ENCODE data around the gene SLC2A11.
"Not testable (repeated sequence)": the region's sequence is repeated elsewhere in the genome, so short reads cannot be mapped to it uniquely, and the experiment has no call there.

The SLC2A11 gene

DNA sequence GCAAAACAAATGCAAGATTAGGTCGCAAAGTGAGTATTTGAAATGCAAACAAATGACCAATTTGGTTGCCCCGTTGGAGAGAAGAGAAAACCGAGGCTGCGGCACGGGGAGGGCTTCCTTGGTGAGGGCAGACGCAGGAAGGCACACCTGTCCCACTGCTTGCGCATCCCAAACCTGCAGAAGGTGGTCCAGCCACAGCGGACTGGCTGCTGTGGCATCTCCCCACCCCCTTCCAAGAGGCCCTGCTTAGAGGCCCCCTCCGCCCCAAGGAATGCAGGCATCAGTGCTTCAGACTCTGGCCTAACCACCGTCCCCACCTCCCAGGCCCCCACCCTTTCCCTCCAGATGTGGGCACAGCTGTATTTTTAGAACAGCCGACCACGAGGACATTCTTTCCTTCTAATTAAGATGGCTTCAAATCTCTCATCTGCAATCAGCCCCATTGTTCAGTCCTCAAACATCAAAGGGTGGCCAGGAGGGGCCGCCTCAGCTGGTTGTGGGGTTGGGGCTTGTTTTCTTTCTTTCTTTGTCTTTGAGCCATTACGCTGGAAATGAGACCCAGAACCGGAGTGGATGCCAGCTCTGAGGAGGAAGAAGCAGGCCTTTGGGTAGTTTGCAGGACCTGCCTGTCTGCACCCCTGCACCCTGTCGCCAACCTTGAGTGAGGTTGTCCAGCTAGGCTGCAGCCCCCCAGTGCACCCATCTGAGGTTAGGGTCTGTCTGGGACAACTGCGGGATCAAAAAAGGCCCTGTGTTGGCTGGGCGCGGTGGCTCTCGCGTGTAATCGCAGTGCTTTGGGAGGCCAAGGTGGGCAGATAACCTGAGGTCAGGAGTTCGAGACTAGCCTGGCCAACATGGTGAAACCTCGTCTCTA lies 9.4 kb upstream of the SLC2A11 start:
- Histone ChIP-seq H3K4me3 (no peak overlapping the region), H3K27ac (no peak overlapping the region)
- TF ChIP-seq, protein P1, sequence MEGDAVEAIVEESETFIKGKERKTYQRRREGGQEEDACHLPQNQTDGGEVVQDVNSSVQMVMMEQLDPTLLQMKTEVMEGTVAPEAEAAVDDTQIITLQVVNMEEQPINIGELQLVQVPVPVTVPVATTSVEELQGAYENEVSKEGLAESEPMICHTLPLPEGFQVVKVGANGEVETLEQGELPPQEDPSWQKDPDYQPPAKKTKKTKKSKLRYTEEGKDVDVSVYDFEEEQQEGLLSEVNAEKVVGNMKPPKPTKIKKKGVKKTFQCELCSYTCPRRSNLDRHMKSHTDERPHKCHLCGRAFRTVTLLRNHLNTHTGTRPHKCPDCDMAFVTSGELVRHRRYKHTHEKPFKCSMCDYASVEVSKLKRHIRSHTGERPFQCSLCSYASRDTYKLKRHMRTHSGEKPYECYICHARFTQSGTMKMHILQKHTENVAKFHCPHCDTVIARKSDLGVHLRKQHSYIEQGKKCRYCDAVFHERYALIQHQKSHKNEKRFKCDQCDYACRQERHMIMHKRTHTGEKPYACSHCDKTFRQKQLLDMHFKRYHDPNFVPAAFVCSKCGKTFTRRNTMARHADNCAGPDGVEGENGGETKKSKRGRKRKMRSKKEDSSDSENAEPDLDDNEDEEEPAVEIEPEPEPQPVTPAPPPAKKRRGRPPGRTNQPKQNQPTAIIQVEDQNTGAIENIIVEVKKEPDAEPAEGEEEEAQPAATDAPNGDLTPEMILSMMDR (IDR thresholded peaks at IDR 0.05) = no peak
- no peak for DNase-seq (ENCODE audit: low spot score)

DNA sequence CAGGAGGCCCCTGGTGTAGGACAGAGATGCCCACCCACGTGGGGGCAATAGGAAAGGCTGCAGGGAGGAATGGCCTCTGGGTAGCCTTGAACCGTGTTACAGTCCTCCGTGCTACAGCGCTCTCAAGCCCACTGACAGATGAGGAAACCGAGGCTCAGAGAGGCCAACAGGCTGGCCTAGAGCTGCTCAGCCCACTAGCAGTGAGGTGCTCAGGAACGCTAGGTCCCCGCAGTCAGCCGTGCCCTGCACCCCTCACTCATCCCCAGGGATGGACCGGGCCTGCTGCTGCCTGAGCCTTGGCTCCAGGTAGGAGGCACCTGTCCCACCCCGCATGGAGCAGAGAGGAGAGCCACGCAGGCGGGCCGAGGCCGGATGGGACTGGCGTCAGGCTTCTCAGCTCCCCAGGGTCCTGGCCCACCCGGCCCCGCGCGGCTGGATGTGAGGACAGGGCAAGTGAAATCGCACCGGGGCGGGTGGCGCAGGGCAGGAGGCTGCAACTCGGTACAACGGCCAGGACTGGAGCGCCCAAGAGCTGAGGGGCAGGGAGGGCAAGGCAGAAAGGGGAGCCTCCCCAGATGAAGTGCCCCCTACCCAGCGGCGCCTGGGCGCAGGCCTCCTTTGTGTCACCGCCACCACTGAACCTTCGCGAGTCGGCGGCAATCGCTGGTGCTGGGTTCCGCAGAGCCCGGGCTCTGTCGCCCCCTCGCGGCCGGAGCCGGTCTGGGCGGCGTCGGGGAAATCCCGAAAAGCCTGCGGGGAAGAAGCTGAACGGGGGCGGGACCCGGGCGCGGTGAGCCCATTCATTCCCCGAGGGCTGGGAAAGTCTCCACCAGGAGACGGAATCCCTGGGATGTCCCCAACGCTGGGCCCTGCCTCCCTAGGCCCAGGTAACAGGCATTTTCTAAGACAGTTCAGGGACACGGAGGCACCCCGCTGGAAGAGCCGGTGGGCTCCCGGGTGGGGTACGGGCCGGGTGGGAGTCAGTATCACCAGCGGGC lies 8.4 kb upstream of the SLC2A11 start:
- H3K4me3 ChIP-seq = peak overlapping the region; percentile 49
- H3K27ac ChIP-seq = no peak overlapping the region
- DNase-seq (ENCODE audit: low spot score) = peak; percentile 87
- TF ChIP-seq, protein P1 (IDR thresholded peaks at IDR 0.05) = peak; percentile 96

DNA sequence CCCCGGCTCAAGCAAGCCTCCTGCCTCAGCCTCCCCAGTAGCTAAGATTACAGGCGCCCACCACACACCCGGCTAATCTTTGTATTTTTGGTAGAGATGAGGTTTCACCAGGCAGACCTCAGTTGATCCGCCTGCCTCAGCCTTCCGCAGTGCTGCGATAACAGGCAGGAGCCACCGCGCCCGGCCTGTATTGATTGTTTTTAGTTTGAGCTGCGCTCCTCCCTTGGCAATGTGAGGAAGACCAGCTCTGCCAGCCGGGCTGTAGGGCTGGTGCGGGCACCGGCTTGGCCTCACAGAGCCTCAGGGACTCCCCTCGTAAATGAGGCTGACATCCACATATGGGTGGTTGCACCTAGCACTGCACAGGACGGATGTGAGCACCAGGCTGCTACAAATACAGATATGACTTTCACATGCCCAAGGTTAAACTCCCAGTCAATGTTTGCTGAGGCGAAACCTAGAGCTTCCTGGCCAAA lies 7.5 kb upstream of the SLC2A11 start:
- H3K27ac ChIP-seq = no peak overlapping the region
- TF ChIP-seq, protein P1 (IDR thresholded peaks at IDR 0.05) = no peak
- no peak for DNase-seq (ENCODE audit: low spot score)
- H3K4me3 ChIP-seq = no peak overlapping the region

DNA sequence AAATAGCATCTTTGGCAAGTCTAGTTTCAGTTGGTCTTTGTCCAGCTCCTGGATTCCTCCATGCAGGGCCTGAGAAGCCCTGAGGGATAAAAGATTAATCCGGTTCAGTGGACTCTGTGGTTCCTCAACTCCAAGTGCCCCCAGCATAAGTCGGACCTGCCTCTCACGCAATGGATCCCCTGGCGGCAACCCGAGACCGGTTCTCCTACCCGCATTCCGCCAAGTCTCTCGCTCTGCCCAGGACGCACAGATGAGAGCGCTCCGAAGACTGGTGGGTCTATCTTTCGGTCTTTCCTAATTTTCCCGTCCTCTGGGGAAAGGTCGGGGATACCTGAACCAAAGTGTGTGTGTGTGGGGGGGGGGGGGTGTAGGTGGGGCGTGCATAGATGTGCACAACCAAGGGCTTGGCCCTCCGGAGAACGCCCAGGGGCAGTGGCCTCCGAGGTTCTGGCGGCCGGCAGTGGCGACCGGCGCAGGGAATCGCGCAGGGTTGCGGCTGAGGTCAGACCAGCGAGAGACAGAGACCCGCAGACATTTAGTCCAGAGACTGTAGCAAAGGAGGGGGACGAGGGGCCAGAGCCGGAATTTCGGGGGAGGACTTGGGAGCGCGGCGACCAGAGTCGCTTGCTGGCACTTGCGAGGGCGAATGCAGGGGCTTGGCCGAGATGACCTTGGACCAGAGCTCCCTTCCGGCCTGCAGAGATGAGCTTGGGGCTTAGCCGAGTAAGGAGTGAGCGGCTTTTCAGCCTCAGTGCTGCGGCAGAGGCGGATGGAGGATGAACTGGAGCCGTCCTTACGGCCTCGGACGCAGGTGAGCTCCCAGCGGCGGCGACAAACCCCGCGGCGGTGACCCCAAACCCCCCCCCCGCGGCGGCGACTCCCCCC lies 712 bp upstream of the SLC2A11 start:
- DNase-seq (ENCODE audit: low spot score) = no peak
- TF ChIP-seq, protein P1 (IDR thresholded peaks at IDR 0.05) = no peak
- peak overlapping the region; percentile 77 for H3K4me3 ChIP-seq
- H3K27ac ChIP-seq = peak overlapping the region; percentile 90 to 96

- TF ChIP-seq, protein P1 (IDR thresholded peaks at IDR 0.05) = no peak
- Histone ChIP-seq H3K4me3 (peak overlapping the region; percentile 77), H3K27ac (peak overlapping the region in 1 of 2 donors; percentile 96)
- DNase-seq (ENCODE audit: low spot score) = no peak
Observed at GRCh38 chr22:23858484-23858815, 775 bp downstream of the SLC2A11 start.

- H3K4me3 ChIP-seq = no peak overlapping the region
- DNase-seq (ENCODE audit: low spot score) = no peak
- TF ChIP-seq, protein P1 (IDR thresholded peaks at IDR 0.05) = no peak
- no peak overlapping the region for H3K27ac ChIP-seq
Observed at GRCh38 chr22:23859201-23859600, 1.5 kb downstream of the SLC2A11 start.

DNA sequence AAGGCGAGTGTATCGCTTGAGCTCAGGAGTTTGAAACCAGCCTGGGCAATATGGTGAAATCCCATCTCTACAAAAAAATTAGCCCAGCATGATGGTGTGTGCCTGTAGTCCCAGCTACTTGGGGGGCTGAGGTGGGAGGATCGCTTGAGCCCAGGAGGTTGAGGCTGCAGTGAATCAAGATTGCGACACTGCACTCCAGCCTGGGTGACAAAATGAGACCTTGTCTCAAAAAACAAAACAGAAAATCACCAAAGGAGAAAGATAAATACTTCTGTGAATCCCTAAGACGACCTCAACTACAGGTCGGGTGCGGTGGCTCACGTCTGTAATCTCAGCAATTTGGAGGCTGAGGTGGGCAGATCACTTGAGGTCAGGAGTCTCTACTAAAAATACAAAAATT lies 2.5 kb downstream of the SLC2A11 start:
- H3K27ac ChIP-seq; DNase-seq (ENCODE audit: low spot score); H3K4me3 ChIP-seq: not testable (repeated sequence)
